K562 (cell line): Measurements from ENCODE around the gene LRMDA. TPM values are rescaled to one million over a fixed set of nuclear protein-coding genes. Genes with fewer than 3 reads are reported as not detected.

Source experiments
- ATAC-seq: fragments of 200-7000 bp; cut with Tn5 transposase; 3 replicates; pipeline ENCODE4 v1.9.1; 2020; ENCODE audit warnings: moderate library complexity
- BruUV-seq: library from RNA; stranded (reverse); fragments of 400-500 nt; replicated peaks from 2 replicates; lab custom pipeline; 2021; lab: Mats Ljungman, UMichigan
- CTCF ChIA-PET: fragments of 300-600 bp; formaldehyde crosslinking; extraction: SDS; loops from one replicate; lab custom pipeline; 2021; ENCODE audit warnings: low intra/inter-chr PET ratio; lab: Yijun Ruan, JAX
- POLR2A ChIA-PET: fragments of 300-600, 350-650 bp; sonication (Branson Sonifier 250); formaldehyde crosslinking; extraction: SDS; loops from one replicate; lab custom pipeline; 2021; ENCODE audit warnings: antibody characterized with exemption, inconsistent platforms; lab: Yijun Ruan, JAX
- DNase-seq, 4 experiments: peaks; one replicate each; pipeline versions ENCODE4 v3.0.0 to v3.0.0-alpha.2; 2011 to 2018; ENCODE audit warnings: low spot score in 3 of 4, mixed read lengths in 3 of 4; ENCODE audit errors: extremely low read depth in 1 of 4
- FAIRE-seq: peaks from 2 replicates; lab custom pipeline; 2011; peaks lifted over from hg19 to GRCh38; lab: Jason Lieb, UNC
- H2AFZ ChIP-seq: 2 replicates; pipeline ENCODE4 v1.6.0; 2011; ENCODE audit warnings: low read depth, low read length, control low read depth, inconsistent platforms
- H3K27ac ChIP-seq: fragments of 200-600 bp; 3 replicates; pipeline ENCODE4 v1.8.0; 2011; ENCODE audit warnings: low read depth, mild to moderate bottlenecking, control low read depth, inconsistent platforms, low read length, moderate library complexity, mixed read lengths; ENCODE audit errors: extremely low read depth
- H3K27me3 ChIP-seq, 2 experiments: fragments of 300-600 bp in 1 of 2; 2 replicates in 1 of 2; 3 replicates in 1 of 2; pipeline versions ENCODE4 v1.6.0 to v1.8.0; 2011; ENCODE audit warnings: inconsistent platforms in 2 of 2, low read length in 2 of 2, mild to moderate bottlenecking in 1 of 2, mixed read lengths in 1 of 2, moderate library complexity in 1 of 2; ENCODE audit not compliant: control insufficient read depth in 2 of 2, insufficient read depth in 2 of 2
- H3K36me3 ChIP-seq: fragments of 300-600 bp; 3 replicates; pipeline ENCODE4 v1.8.0; 2011; ENCODE audit warnings: mild to moderate bottlenecking, low read length, inconsistent platforms; ENCODE audit not compliant: control insufficient read depth, insufficient read depth
- H3K4me1 ChIP-seq, 2 experiments: fragments of 200-600 bp in 1 of 2; replicated peaks in 1 of 2; 2 replicates in 1 of 2; 3 replicates in 1 of 2; pipeline versions ENCODE4 v1.5.1 to v1.8.0; 2011; ENCODE audit warnings: inconsistent platforms in 2 of 2, low read length in 2 of 2, mild to moderate bottlenecking in 1 of 2, mixed read lengths in 1 of 2, moderate library complexity in 1 of 2; ENCODE audit not compliant: control insufficient read depth in 2 of 2, insufficient read depth in 2 of 2
- H3K4me2 ChIP-seq: 2 replicates; pipeline ENCODE4 v1.6.1; 2011; ENCODE audit warnings: low read length, control low read depth, inconsistent platforms, mixed read lengths; ENCODE audit not compliant: insufficient read depth
- H3K4me3 ChIP-seq: fragments of 200-600 bp; sonication (generic), shearing (Covaris generic); 2 replicates; pipeline ENCODE4 v1.5.1; 2016; ENCODE audit warnings: control low read depth, inconsistent platforms
- H3K79me2 ChIP-seq: fragments of 200-600 bp; 3 replicates; pipeline ENCODE4 v1.8.0; 2011; ENCODE audit warnings: low read length, inconsistent platforms; ENCODE audit not compliant: control insufficient read depth, insufficient read depth
- H3K9ac ChIP-seq, 2 experiments: 2 replicates each; pipeline versions ENCODE4 v1.6.0 to v1.6.1; 2011; ENCODE audit warnings: low read depth in 2 of 2, low read length in 2 of 2, control low read depth in 1 of 2, inconsistent platforms in 1 of 2, mild to moderate bottlenecking in 1 of 2, mixed read lengths in 1 of 2; ENCODE audit not compliant: insufficient read depth in 1 of 2
- H3K9me1 ChIP-seq: one replicate; pipeline ENCODE4 v1.6.0; 2011; ENCODE audit warnings: inconsistent platforms, mild to moderate bottlenecking, low read length, moderate library complexity; ENCODE audit not compliant: control insufficient read depth, insufficient read depth
- H3K9me3 ChIP-seq: replicated peaks from 2 replicates; pipeline ENCODE4 v1.5.1; 2011; ENCODE audit warnings: low read depth, low read length, inconsistent platforms; ENCODE audit not compliant: control insufficient read depth, insufficient read depth
- H4K20me1 ChIP-seq: replicated peaks from 2 replicates; pipeline ENCODE4 v1.6.1; 2011; ENCODE audit warnings: low read length, inconsistent platforms, mixed read lengths; ENCODE audit not compliant: control insufficient read depth, insufficient read depth
- CBX5 ChIP-seq: IDR thresholded peaks from 2 replicates; pipeline ENCODE4 v1.6.1; 2014; ENCODE audit warnings: low read depth, borderline replicate concordance
- HMG20B ChIP-seq: fragments of 250-450 bp; sonication (Bioruptor Pico); IDR thresholded peaks from 2 replicates; pipeline ENCODE4 v1.5.0; 2021; ENCODE audit warnings: mild to moderate bottlenecking
- HSF4 ChIP-seq: fragments of 250-450 bp; sonication (Bioruptor Pico); IDR thresholded peaks from 2 replicates; pipeline ENCODE4 v2.1.2; 2022; ENCODE audit warnings: mild to moderate bottlenecking, moderate library complexity, borderline replicate concordance
- KDM5B ChIP-seq: fragments of 200-600 bp; sonication (generic); IDR thresholded peaks from 2 replicates; pipeline ENCODE4 v1.6.1; 2012; ENCODE audit warnings: low read depth, mild to moderate bottlenecking, moderate library complexity, low read length, control low read depth, inconsistent platforms; ENCODE audit not compliant: insufficient replicate concordance
- RBFOX2 ChIP-seq: fragments of 200-400 bp; formaldehyde crosslinking; IDR thresholded peaks from 2 replicates; pipeline ENCODE4 v1.6.1; 2017; ENCODE audit warnings: low read depth, mild to moderate bottlenecking, low read length, moderate library complexity
- TAF9B ChIP-seq: fragments of 450-650 bp; IDR thresholded peaks from 2 replicates; pipeline ENCODE4 v1.6.1; 2018; ENCODE audit warnings: mild to moderate bottlenecking; ENCODE audit not compliant: partially characterized antibody
- ZC3H8 ChIP-seq: fragments of 450-650 bp; IDR thresholded peaks from 2 replicates; pipeline ENCODE4 v1.6.1; 2017
- in situ Hi-C: fragments of 300-500 bp; cut with MboI; formaldehyde crosslinking; loops from 4 replicates; pipeline ENCODE4 v1.15.0; 2018; ENCODE audit warnings: inconsistent platforms, mixed read lengths
- intact Hi-C: fragments of 100-400 bp; cut with micrococcal nuclease; formaldehyde crosslinking; loops from 2 replicates; pipeline ENCODE4 v1.14.2; 2022
- polyA plus RNA-seq, 8 experiments: library from polyadenylated mRNA; depleted of rRNA in 4 of 8; stranded (reverse) in 5 of 8; unstranded in 3 of 8; fragments of >200 nt; fragmentation: Nextera tagmentation in 2 of 8; fragmentation: Illumina TruSeq in 1 of 8; extraction: Ambion mirVana in 2 of 8; extraction: Trizol in 1 of 8; gene quantifications; 2 replicates each; pipeline versions ENCODE4 v1.2.1 to v1.2.3, GENCODE V29; 2011 to 2014; ENCODE audit warnings: inconsistent platforms in 1 of 8, missing spikeins in 1 of 8
- total RNA-seq, 7 experiments: library from RNA; depleted of rRNA in 6 of 7; stranded (reverse); fragments of >200 nt in 6 of 7; fragmentation: Illumina TruSeq in 2 of 7; extraction: Trizol in 2 of 7; gene quantifications; 2 replicates each; pipeline versions ENCODE4 v1.2.1 to v1.2.3, GENCODE V29; 2011 to 2021; ENCODE audit warnings: low replicate concordance in 1 of 7
- TF ChIP-seq, protein P1 (sequence below), 2 experiments: IDR thresholded peaks; 2 replicates each; pipeline ENCODE4 v1.6.1; 2012; ENCODE audit warnings: improper control_type of control experiment in 2 of 2, low read depth in 2 of 2, low read length in 2 of 2, borderline replicate concordance in 1 of 2

Gene LRMDA
- total and polyA plus RNA-seq, 9 of the 15 experiments (the other 6 are each of a cell fraction or from before 2014, with no cell fraction given): 0.25 TPM; not detected in 8

DNA sequence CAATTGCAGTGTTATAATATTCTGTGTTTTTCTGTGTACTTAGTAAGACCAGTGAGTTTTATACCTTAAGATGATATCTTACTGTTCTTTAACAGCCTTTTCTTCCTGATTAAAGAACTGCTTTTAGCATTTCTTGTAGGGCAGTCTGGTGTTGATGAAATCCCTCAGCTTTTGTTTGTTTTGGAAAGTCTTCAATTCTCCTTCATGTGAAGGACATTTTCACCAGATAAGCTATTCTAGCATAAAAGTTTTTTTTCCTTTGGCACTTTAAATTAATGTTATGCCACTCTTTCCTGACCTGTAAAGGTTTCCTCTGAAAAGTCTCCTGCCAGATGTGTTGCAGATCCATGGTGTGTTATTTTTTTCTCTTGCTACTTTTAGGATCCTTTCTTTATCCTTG, 1059.8 kb downstream of the LRMDA start:
- H3K4me1 ChIP-seq: no peaks in the 10 kb centered on the region
- in situ Hi-C loops (no loop called here), intact Hi-C loops (no loop called here)
- POLR2A ChIA-PET: no interaction called here
- no peaks in the 10 kb centered on the region for H3K79me2 ChIP-seq
- no peak for ATAC-seq
- no peak for FAIRE-seq
- H3K9ac ChIP-seq: no peak overlapping the region
- no peaks in the 10 kb centered on the region for H3K36me3 ChIP-seq
- H4K20me1 ChIP-seq: no peaks in the 10 kb centered on the region
- H3K27me3 ChIP-seq: no peaks in the 10 kb centered on the region
- DNase-seq: no peak
- H3K9me3 ChIP-seq: no peaks in the 10 kb centered on the region
- no TSS peak for BruUV-seq
- TF ChIP-seq RBFOX2 (no peak), TAF9B (no peak), ZC3H8 (no peak), CBX5 (no peak), KDM5B (no peak), HMG20B (CRISPR knock-in tag) (no peak), HSF4 (CRISPR knock-in tag) (no peak)
- TF ChIP-seq, protein P1, sequence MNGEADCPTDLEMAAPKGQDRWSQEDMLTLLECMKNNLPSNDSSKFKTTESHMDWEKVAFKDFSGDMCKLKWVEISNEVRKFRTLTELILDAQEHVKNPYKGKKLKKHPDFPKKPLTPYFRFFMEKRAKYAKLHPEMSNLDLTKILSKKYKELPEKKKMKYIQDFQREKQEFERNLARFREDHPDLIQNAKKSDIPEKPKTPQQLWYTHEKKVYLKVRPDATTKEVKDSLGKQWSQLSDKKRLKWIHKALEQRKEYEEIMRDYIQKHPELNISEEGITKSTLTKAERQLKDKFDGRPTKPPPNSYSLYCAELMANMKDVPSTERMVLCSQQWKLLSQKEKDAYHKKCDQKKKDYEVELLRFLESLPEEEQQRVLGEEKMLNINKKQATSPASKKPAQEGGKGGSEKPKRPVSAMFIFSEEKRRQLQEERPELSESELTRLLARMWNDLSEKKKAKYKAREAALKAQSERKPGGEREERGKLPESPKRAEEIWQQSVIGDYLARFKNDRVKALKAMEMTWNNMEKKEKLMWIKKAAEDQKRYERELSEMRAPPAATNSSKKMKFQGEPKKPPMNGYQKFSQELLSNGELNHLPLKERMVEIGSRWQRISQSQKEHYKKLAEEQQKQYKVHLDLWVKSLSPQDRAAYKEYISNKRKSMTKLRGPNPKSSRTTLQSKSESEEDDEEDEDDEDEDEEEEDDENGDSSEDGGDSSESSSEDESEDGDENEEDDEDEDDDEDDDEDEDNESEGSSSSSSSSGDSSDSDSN (IDR thresholded peaks at IDR 0.05; ENCODE audit: borderline replicate concordance in 1 of 2, low read depth in 2 of 2, low read length in 2 of 2): no peak
- H3K4me2 ChIP-seq: no peak overlapping the region
- no peak overlapping the region for H2AFZ ChIP-seq
- CTCF ChIA-PET: no interaction called here
- no peaks in the 10 kb centered on the region for H3K9me1 ChIP-seq
- H3K4me3 ChIP-seq: no peak overlapping the region
- no peak overlapping the region for H3K27ac ChIP-seq
